Kidney (tissue), 14 donors: ENCODE results near the gene CDX2. TPM values are rescaled to one million over a fixed set of nuclear protein-coding genes. Genes with fewer than 3 reads are reported as not detected.

Source experiments
- DNase-seq, 5 donors: peaks; one replicate each; pipeline ENCODE4 v3.0.0-alpha.2; 2013 to 2020
- FAIRE-seq: peaks from 2 replicates; lab custom pipeline; 2012; peaks lifted over from hg19 to GRCh38; lab: Jason Lieb, UNC
- H3K27ac ChIP-seq, 2 donors: one replicate each; pipeline ENCODE4 v1.7.0; 2013; ENCODE audit warnings: low read depth in 2 of 2, low read length in 2 of 2, inconsistent platforms in 1 of 2
- H3K27me3 ChIP-seq: one replicate; pipeline ENCODE4 v1.7.1; 2013; ENCODE audit warnings: low read length, inconsistent platforms; ENCODE audit not compliant: control insufficient read depth, insufficient read depth
- H3K36me3 ChIP-seq, 3 donors: one replicate each; pipeline versions ENCODE4 v1.7.0 to v1.7.1; 2013; ENCODE audit warnings: low read length in 3 of 3, control low read depth in 1 of 3, inconsistent platforms in 1 of 3; ENCODE audit not compliant: insufficient read depth in 3 of 3, control insufficient read depth in 2 of 3
- H3K4me1 ChIP-seq, 3 donors: one replicate each; pipeline versions ENCODE4 v1.7.0 to v1.7.1; 2013; ENCODE audit warnings: low read length in 3 of 3, inconsistent platforms in 1 of 3, low read depth in 1 of 3; ENCODE audit not compliant: control insufficient read depth in 2 of 3, insufficient read depth in 2 of 3
- H3K4me3 ChIP-seq, 3 donors: one replicate each; pipeline versions ENCODE4 v1.7.0 to v1.8.1; 2013; ENCODE audit warnings: low read length in 3 of 3, control low read depth in 1 of 3, inconsistent platforms in 1 of 3
- H3K9ac ChIP-seq, 3 donors: one replicate each; pipeline versions ENCODE4 v1.7.0 to v1.7.1; 2013; ENCODE audit warnings: low read length in 3 of 3, control low read depth in 1 of 3, inconsistent platforms in 1 of 3
- H3K9me3 ChIP-seq, 3 donors: one replicate each; pipeline versions ENCODE4 v1.7.0 to v1.7.1; 2013; ENCODE audit warnings: low read length in 3 of 3, control low read depth in 1 of 3, inconsistent platforms in 1 of 3; ENCODE audit not compliant: control insufficient read depth in 2 of 3, insufficient read depth in 1 of 3
- intact Hi-C: fragments of 100-400 bp; cut with DNase I; formaldehyde crosslinking; loops from one replicate; pipeline ENCODE4 v1.11.1; 2022
- polyA plus RNA-seq: library from polyadenylated mRNA; stranded (reverse); fragments of 350-450 nt; fragmentation: Illumina TruSeq; extraction: RNeasy Lipid Tissue Mini Kit (QIAGEN cat#74804); gene quantifications from one replicate; pipeline ENCODE4 v1.2.3, GENCODE V29; 2014; ENCODE audit warnings: low read depth, low replicate concordance; ENCODE audit not compliant: insufficient read depth
- total RNA-seq: library from RNA; stranded (reverse); fragmentation: NEBNext Ultra II Directional; extraction: Animal tissue kit (Norgen Biotek cat#: 25700); gene quantifications from one replicate; pipeline ENCODE4 v1.2.1, GENCODE V29; 2021
- TF ChIP-seq, protein P1 (sequence below): IDR thresholded peaks from 3 replicates; pipeline ENCODE4 v1.5.1; 2012; ENCODE audit warnings: mild to moderate bottlenecking, moderate library complexity, borderline replicate concordance; ENCODE audit not compliant: insufficient read depth; ENCODE audit errors: extremely low read depth
- donor health status: control.
- donor health status: control.
- donor health status: control.
- donor health status: control.
- donor health status: control.
- donor health status: DM: yes; HTN: yes; CAD: no.
- donor health status: Normal renal cell carcinoma (clear cell type).

CDX2 gene
- total and polyA plus RNA-seq, 2 donors from 2014 or later = not detected

DNA sequence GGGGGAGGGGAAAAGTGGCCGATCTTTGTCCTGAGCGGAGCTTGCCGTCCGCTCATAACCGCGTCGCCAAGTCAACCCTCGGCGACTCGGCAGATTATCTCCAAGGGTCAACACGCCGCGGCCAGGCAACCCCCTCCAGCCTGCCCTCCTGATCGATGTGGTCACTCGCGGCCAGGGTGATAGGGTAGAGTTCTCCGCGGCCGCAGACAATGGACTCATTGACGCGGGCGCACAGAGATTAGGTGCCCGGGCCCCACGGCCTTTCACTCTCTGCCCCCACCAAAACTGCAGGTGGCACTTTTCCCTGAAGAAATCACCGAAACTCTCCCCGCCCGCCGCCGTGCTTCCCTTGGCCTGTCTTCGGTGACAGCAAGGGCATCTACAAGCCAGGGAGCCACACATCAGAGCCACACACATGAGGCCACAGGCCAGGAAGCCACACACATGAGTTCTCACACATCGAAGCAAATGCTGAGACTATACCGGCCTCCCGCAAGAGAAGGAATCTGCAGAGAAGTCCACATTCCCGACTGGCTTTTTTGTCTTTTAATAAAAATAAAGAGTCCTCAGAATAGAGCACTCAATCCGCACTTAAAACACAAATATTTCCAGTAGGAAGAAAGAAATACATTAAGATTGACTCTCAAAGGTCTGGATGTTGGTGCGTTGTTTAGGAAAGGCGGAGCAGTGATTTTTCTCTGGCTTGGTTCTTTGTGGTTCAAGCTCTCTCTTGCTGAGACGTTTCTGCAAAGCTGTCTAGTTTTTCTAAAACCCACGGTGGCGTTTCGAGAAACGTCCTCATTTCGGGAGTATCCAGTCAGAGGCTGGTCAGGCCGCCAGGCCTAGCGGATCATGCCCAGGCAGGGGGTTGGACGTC, 50.8 kb downstream of the CDX2 start:
- TF ChIP-seq, protein P1, sequence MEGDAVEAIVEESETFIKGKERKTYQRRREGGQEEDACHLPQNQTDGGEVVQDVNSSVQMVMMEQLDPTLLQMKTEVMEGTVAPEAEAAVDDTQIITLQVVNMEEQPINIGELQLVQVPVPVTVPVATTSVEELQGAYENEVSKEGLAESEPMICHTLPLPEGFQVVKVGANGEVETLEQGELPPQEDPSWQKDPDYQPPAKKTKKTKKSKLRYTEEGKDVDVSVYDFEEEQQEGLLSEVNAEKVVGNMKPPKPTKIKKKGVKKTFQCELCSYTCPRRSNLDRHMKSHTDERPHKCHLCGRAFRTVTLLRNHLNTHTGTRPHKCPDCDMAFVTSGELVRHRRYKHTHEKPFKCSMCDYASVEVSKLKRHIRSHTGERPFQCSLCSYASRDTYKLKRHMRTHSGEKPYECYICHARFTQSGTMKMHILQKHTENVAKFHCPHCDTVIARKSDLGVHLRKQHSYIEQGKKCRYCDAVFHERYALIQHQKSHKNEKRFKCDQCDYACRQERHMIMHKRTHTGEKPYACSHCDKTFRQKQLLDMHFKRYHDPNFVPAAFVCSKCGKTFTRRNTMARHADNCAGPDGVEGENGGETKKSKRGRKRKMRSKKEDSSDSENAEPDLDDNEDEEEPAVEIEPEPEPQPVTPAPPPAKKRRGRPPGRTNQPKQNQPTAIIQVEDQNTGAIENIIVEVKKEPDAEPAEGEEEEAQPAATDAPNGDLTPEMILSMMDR = no peak
- Histone ChIP-seq H3K27me3 (peaks cover 69% of the 10 kb centered on the region), H3K4me3 (no peak overlapping the region), H3K4me1 (peaks cover 0 to 9% (median 0%) of the 10 kb centered on the region in 3 donors), H3K27ac (no peak overlapping the region), H3K9me3 (no peaks in the 10 kb centered on the region), H3K36me3 (no peaks in the 10 kb centered on the region), H3K9ac (no peak overlapping the region)
- FAIRE-seq (no peak), DNase-seq (peak in 1 of 5 donors; percentile 35)
- intact Hi-C loops = no loop called here

DNA sequence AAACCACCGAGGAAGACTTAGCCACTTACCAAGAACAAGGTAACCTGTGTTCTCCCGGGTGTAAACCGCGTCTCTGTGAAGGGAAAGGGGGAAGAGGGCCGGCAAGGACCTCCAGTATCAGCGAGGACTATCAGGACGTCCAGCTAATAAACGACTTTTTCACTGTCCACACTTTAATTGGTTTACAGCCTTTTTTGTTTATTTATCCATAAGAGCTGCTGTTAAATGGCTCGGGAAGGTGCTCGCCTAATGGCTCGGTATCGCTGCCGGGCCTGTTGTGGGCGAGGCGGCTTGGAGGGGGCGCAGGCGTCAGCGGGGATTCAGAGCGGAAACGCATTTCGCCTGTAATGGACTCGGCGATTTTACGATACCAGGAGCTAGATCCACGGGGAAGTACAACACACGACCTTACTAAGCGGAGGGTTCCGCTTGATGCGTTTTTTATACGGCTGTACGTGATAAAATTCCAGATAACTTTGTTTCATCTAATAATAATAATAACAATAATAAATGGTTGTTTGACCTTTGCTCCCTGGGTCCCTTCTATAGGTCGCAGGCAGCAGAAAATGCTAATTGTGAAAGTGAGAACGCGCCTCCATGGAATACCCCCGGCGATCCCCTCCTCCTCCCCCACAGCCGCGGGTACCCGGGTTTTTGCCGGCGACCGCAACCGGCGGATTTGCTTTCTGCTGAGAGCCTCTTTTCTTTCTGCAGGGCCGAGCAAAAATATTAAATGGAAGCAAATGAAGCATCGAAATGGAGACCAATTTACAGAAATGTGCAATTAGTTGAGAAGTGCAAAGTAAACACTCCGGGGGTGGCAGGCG, 51.8 kb downstream of the CDX2 start:
- Histone ChIP-seq H3K9me3 (no peaks in the 10 kb centered on the region), H3K27ac (no peak overlapping the region), H3K36me3 (no peaks in the 10 kb centered on the region), H3K27me3 (peaks cover 62% of the 10 kb centered on the region), H3K4me1 (peaks cover 0 to 9% (median 0%) of the 10 kb centered on the region in 3 donors), H3K4me3 (no peak overlapping the region), H3K9ac (no peak overlapping the region)
- FAIRE-seq (no peak), DNase-seq (peak in 2 of 5 donors; percentile 46)
- TF ChIP-seq, protein P1 = no peak
- intact Hi-C loops = no loop called here

DNA sequence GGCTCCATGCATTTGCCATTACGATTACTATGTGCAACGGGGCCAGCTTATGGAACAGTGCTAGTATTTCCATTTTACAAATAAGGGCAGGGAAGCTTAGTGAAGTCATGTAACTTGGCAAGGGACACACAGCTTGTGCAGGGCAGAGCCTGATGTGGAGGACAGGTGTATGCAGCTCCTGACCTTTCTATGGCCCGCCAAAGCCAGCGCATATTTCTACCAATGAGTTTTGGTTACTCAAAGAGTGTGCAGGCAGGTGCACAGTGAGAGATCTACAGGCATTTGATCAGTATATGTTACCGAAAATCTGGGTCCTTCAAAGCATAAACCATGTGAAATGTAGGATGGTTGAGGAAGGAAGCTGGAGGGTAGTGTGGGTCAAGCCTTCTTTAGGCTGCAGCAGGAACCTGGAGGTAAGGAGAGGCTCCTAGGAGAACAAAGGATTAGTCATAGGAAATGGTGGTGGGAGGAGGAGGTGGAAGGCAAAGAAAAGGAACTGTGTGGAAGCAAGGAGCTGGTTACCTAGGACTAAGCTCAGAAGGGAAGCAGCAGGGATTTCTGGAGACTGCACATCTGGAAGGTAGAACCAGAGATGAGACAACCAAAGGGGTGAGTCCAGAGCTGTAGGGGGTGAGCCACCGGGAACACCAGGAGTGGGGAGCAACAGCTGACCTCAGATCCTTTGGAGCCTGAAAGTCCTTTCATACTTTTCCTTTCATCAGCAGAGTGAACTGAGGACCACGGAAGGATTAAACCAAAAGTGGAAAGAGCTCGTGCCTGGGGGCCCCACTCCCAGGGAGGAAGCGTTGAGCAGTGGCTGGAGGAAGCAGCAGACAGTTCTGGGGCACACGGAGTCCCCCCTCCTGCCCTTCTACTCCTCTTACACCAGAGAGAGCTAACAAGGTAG, 53.6 kb downstream of the CDX2 start:
- TF ChIP-seq, protein P1 = no peak
- intact Hi-C loops = no loop called here

More for the DNA sequence above, 53.6 kb downstream of the CDX2 start:
- peaks cover 0 to 5% (median 0%) of the 10 kb centered on the region in 3 donors for H3K4me1 ChIP-seq
- no peak overlapping the region for H3K27ac ChIP-seq
- peaks cover 50% of the 10 kb centered on the region for H3K27me3 ChIP-seq
- no peak overlapping the region for H3K9ac ChIP-seq
- no peak overlapping the region for H3K4me3 ChIP-seq
- H3K9me3 ChIP-seq = no peaks in the 10 kb centered on the region
- H3K36me3 ChIP-seq = no peaks in the 10 kb centered on the region
- DNase-seq (no peak), FAIRE-seq (no peak)
